H9 (cell line): ENCODE data around the gene SH3BP5. TPM values are rescaled to one million over a fixed set of nuclear protein-coding genes. Genes with fewer than 3 reads are reported as not detected.

Experiments
- DNase-seq: peaks from one replicate; pipeline ENCODE4 v3.0.0-alpha.2; 2017
- H2AFZ ChIP-seq: one replicate; pipeline ENCODE4 v1.6.1; 2013; ENCODE audit warnings: mild to moderate bottlenecking, low read length, control low read depth, moderate library complexity
- H2AK5ac ChIP-seq: 2 replicates; pipeline ENCODE4 v1.6.1; 2013; ENCODE audit warnings: low read length, control low read depth, mixed read lengths; ENCODE audit not compliant: insufficient read length
- H2BK120ac ChIP-seq: one replicate; pipeline ENCODE4 v1.6.1; 2013; ENCODE audit warnings: low read depth, mild to moderate bottlenecking, low read length, control low read depth, inconsistent platforms; ENCODE audit not compliant: poor library complexity, severe bottlenecking
- H2BK12ac ChIP-seq: 2 replicates; pipeline ENCODE4 v1.6.1; 2013; ENCODE audit warnings: low read length, control low read depth, mixed read lengths, low read depth; ENCODE audit not compliant: insufficient read length
- H2BK15ac ChIP-seq: 2 replicates; pipeline ENCODE4 v1.6.1; 2013; ENCODE audit warnings: low read depth, low read length, control low read depth
- H2BK20ac ChIP-seq: one replicate; pipeline ENCODE4 v1.6.1; 2013; ENCODE audit warnings: low read depth, mild to moderate bottlenecking, low read length, control low read depth, inconsistent platforms; ENCODE audit not compliant: poor library complexity, severe bottlenecking
- H2BK5ac ChIP-seq: 2 replicates; pipeline ENCODE4 v1.6.1; 2013; ENCODE audit warnings: low read length, control low read depth, mixed read lengths; ENCODE audit not compliant: insufficient read length
- H3K14ac ChIP-seq: 2 replicates; pipeline ENCODE4 v1.6.1; 2013; ENCODE audit warnings: low read length, control low read depth; ENCODE audit not compliant: insufficient read depth
- H3K18ac ChIP-seq: 2 replicates; pipeline ENCODE4 v1.6.1; 2013; ENCODE audit warnings: low read depth, mild to moderate bottlenecking, mixed read lengths, low read length, control low read depth; ENCODE audit not compliant: insufficient read length
- H3K23ac ChIP-seq: 2 replicates; pipeline ENCODE4 v1.6.1; 2013; ENCODE audit warnings: low read length, control low read depth, mixed read lengths, low read depth; ENCODE audit not compliant: insufficient read length
- H3K23me2 ChIP-seq: 2 replicates; pipeline ENCODE4 v1.6.1; 2013; ENCODE audit warnings: low read depth, mild to moderate bottlenecking, mixed read lengths, low read length, control low read depth; ENCODE audit not compliant: insufficient read length, poor library complexity, severe bottlenecking
- H3K27ac ChIP-seq: 2 replicates; pipeline ENCODE4 v1.5.1; 2013; ENCODE audit warnings: low read length, control low read depth, mixed read lengths, low read depth; ENCODE audit not compliant: insufficient read length
- H3K27me3 ChIP-seq: 2 replicates; pipeline ENCODE4 v1.6.1; 2013; ENCODE audit warnings: low read length, control low read depth, inconsistent platforms; ENCODE audit not compliant: insufficient read depth
- H3K4ac ChIP-seq: 2 replicates; pipeline ENCODE4 v1.6.1; 2013; ENCODE audit warnings: low read depth, mild to moderate bottlenecking, control low read depth, inconsistent platforms, low read length, moderate library complexity
- H3K4me1 ChIP-seq: 2 replicates; pipeline ENCODE4 v1.6.1; 2013; ENCODE audit warnings: low read length, control low read depth, inconsistent platforms; ENCODE audit not compliant: insufficient read depth
- H3K4me2 ChIP-seq: 2 replicates; pipeline ENCODE4 v1.6.1; 2013; ENCODE audit warnings: low read length, control low read depth, mixed read lengths; ENCODE audit not compliant: insufficient read length, insufficient read depth
- H3K56ac ChIP-seq: 2 replicates; pipeline ENCODE4 v1.6.1; 2013; ENCODE audit warnings: low read depth, mild to moderate bottlenecking, mixed read lengths, low read length, control low read depth; ENCODE audit not compliant: insufficient read length
- H3K79me1 ChIP-seq: 2 replicates; pipeline ENCODE4 v1.6.1; 2013; ENCODE audit warnings: low read depth, mild to moderate bottlenecking, moderate library complexity, low read length, control low read depth, inconsistent platforms; ENCODE audit not compliant: insufficient read depth, poor library complexity, severe bottlenecking
- H3K79me2 ChIP-seq: 2 replicates; pipeline ENCODE4 v1.6.1; 2013; ENCODE audit warnings: low read length, control low read depth, inconsistent platforms; ENCODE audit not compliant: insufficient read depth
- H3K9ac ChIP-seq: 2 replicates; pipeline ENCODE4 v1.6.1; 2013; ENCODE audit warnings: low read length, control low read depth, mixed read lengths; ENCODE audit not compliant: insufficient read length; ENCODE audit errors: extremely low read depth
- H3K9me3 ChIP-seq: one replicate; pipeline ENCODE4 v1.6.1; 2013; ENCODE audit warnings: low read depth, low read length, inconsistent platforms; ENCODE audit not compliant: control insufficient read depth
- H3T11ph ChIP-seq: one replicate; pipeline ENCODE4 v1.6.1; 2013; ENCODE audit warnings: mild to moderate bottlenecking, low read length, control low read depth, inconsistent platforms
- H4K20me1 ChIP-seq: one replicate; pipeline ENCODE4 v1.6.1; 2013; ENCODE audit not compliant: control insufficient read depth, insufficient read length, insufficient read depth
- H4K5ac ChIP-seq: 2 replicates; pipeline ENCODE4 v1.6.1; 2013; ENCODE audit warnings: low read depth, mild to moderate bottlenecking, mixed read lengths, low read length, control low read depth; ENCODE audit not compliant: insufficient read length
- H4K8ac ChIP-seq: replicated peaks from 2 replicates; pipeline ENCODE4 v1.6.1; 2013; ENCODE audit warnings: low read length, control low read depth, mixed read lengths, low read depth; ENCODE audit not compliant: insufficient read length
- H4K91ac ChIP-seq: 2 replicates; pipeline ENCODE4 v1.6.1; 2013; ENCODE audit warnings: low read depth, mild to moderate bottlenecking, moderate library complexity, mixed read lengths, low read length, control low read depth; ENCODE audit not compliant: insufficient read length
- H3K27ac Mint-ChIP-seq, 3 experiments: 2 replicates in 2 of 3; 3 replicates in 1 of 3; pipeline ENCODE4 v1.8.0; 2020 to 2021; ENCODE audit warnings: mixed read lengths in 3 of 3, mild to moderate bottlenecking in 1 of 3, moderate library complexity in 1 of 3
- H3K27me3 Mint-ChIP-seq: 2 replicates; pipeline ENCODE4 v1.8.0; 2021; ENCODE audit warnings: low read depth, mild to moderate bottlenecking, moderate library complexity, mixed read lengths
- H3K36me3 Mint-ChIP-seq, 3 experiments: 2 replicates in 2 of 3; 3 replicates in 1 of 3; pipeline ENCODE4 v1.8.0; 2020 to 2021; ENCODE audit warnings: low read depth in 3 of 3, mixed read lengths in 3 of 3; ENCODE audit not compliant: insufficient read depth in 1 of 3
- H3K4me1 Mint-ChIP-seq, 2 experiments: 2 replicates each; pipeline ENCODE4 v1.8.0; 2020; ENCODE audit warnings: mixed read lengths in 2 of 2
- H3K4me3 Mint-ChIP-seq, 2 experiments: 2 replicates in 1 of 2; 3 replicates in 1 of 2; pipeline ENCODE4 v1.8.0; 2020 to 2021; ENCODE audit warnings: mild to moderate bottlenecking in 2 of 2, mixed read lengths in 2 of 2, moderate library complexity in 1 of 2
- H3K9me3 Mint-ChIP-seq, 2 experiments: 2 replicates in 1 of 2; 3 replicates in 1 of 2; pipeline ENCODE4 v1.8.0; 2020; ENCODE audit warnings: mild to moderate bottlenecking in 2 of 2, mixed read lengths in 2 of 2, moderate library complexity in 1 of 2
- CTCF ChIP-seq: fragments of 200-600 bp; sonication (generic); conservative IDR thresholded peaks from 3 replicates; pipeline ENCODE4 v1.8.0; 2021; ENCODE audit warnings: antibody characterized with exemption, mild to moderate bottlenecking
- WGBS: extraction: QIAGEN DNeasy Blood & Tissue Kit; methylation state at CpG from one replicate; pipeline ENCODE4 v1.1.7; 2013; ENCODE audit warnings: missing lambda C conversion rate, low lambda C conversion rate, mixed read lengths; ENCODE audit not compliant: insufficient read length; ENCODE audit errors: extremely low coverage; 5-methylcytosine and 5-hydroxymethylcytosine counted together
- total RNA-seq: library from RNA; stranded (reverse); gene quantifications from 2 replicates; pipeline ENCODE4 v1.2.1, GENCODE V29; 2021

The SH3BP5 gene
- total RNA-seq, 1 experiment from 2014 or later = 6.8 TPM

GRCh38 chr3:15264486-15264885, 67.9 kb downstream of the SH3BP5 start:
- Histone ChIP-seq H3K18ac (no peak overlapping the region), H3K79me2 (no peaks in the 10 kb centered on the region), H3K9me3 (no peaks in the 10 kb centered on the region), H2BK5ac (no peak overlapping the region), H4K91ac (no peak overlapping the region), H3K4ac (no peak overlapping the region), H3K14ac (no peak overlapping the region), H3K27me3 (no peaks in the 10 kb centered on the region), H4K8ac (no peak overlapping the region), H3K56ac (no peak overlapping the region), H2BK15ac (no peak overlapping the region), H3K79me1 (no peaks in the 10 kb centered on the region), H3K9ac (no peak overlapping the region), H3K23ac (no peak overlapping the region), H3K27ac (no peak overlapping the region), H2AFZ (no peak overlapping the region), H2AK5ac (no peak overlapping the region), H3T11ph (no peak overlapping the region), H3K4me1 (no peaks in the 10 kb centered on the region), H3K4me2 (no peak overlapping the region), H2BK20ac (no peak overlapping the region), H4K20me1 (no peaks in the 10 kb centered on the region), H2BK12ac (no peak overlapping the region), H4K5ac (no peak overlapping the region), H3K23me2 (no peaks in the 10 kb centered on the region), H2BK120ac (no peak overlapping the region)
- H3K27ac Mint-ChIP-seq = no peak overlapping the region
- peaks cover 0 to 3% (median 0%) of the 10 kb centered on the region in 3 experiments; a peak in 3 of 7 replicates for H3K36me3 Mint-ChIP-seq
- DNase-seq = no peak
- peaks cover 0 to 7% of the 10 kb centered on the region in 2 experiments; a peak in 2 of 4 replicates for H3K4me1 Mint-ChIP-seq
- no peaks in the 10 kb centered on the region for H3K27me3 Mint-ChIP-seq
- no peak overlapping the region for H3K4me3 Mint-ChIP-seq
- WGBS = no CpG with 5 or more reads among the region's 2 CpGs
- TF ChIP-seq CTCF = no peak
- no peaks in the 10 kb centered on the region for H3K9me3 Mint-ChIP-seq
